K562 (cell line): ENCODE data around the gene ZCCHC24. TPM values are rescaled to one million over a fixed set of nuclear protein-coding genes. Genes with fewer than 3 reads are reported as not detected.

Experiments
- ATAC-seq: fragments of 200-7000 bp; cut with Tn5 transposase; 3 replicates; pipeline ENCODE4 v1.9.1; 2020; ENCODE audit warnings: moderate library complexity
- BruUV-seq: library from RNA; stranded (reverse); fragments of 400-500 nt; replicated peaks from 2 replicates; lab custom pipeline; 2021; lab: Mats Ljungman, UMichigan
- CTCF ChIA-PET: fragments of 300-600 bp; formaldehyde crosslinking; extraction: SDS; loops from one replicate; lab custom pipeline; 2021; ENCODE audit warnings: low intra/inter-chr PET ratio; lab: Yijun Ruan, JAX
- POLR2A ChIA-PET: fragments of 300-600, 350-650 bp; sonication (Branson Sonifier 250); formaldehyde crosslinking; extraction: SDS; loops from one replicate; lab custom pipeline; 2021; ENCODE audit warnings: antibody characterized with exemption, inconsistent platforms; lab: Yijun Ruan, JAX
- DNase-seq, 4 experiments: peaks; one replicate each; pipeline versions ENCODE4 v3.0.0 to v3.0.0-alpha.2; 2011 to 2018; ENCODE audit warnings: low spot score in 3 of 4, mixed read lengths in 3 of 4; ENCODE audit errors: extremely low read depth in 1 of 4
- FAIRE-seq: peaks from 2 replicates; lab custom pipeline; 2011; peaks lifted over from hg19 to GRCh38; lab: Jason Lieb, UNC
- H2AFZ ChIP-seq: 2 replicates; pipeline ENCODE4 v1.6.0; 2011; ENCODE audit warnings: low read depth, low read length, control low read depth, inconsistent platforms
- H3K27ac ChIP-seq: fragments of 200-600 bp; 3 replicates; pipeline ENCODE4 v1.8.0; 2011; ENCODE audit warnings: low read depth, mild to moderate bottlenecking, control low read depth, inconsistent platforms, low read length, moderate library complexity, mixed read lengths; ENCODE audit errors: extremely low read depth
- H3K27me3 ChIP-seq, 2 experiments: fragments of 300-600 bp in 1 of 2; 2 replicates in 1 of 2; 3 replicates in 1 of 2; pipeline versions ENCODE4 v1.6.0 to v1.8.0; 2011; ENCODE audit warnings: inconsistent platforms in 2 of 2, low read length in 2 of 2, mild to moderate bottlenecking in 1 of 2, mixed read lengths in 1 of 2, moderate library complexity in 1 of 2; ENCODE audit not compliant: control insufficient read depth in 2 of 2, insufficient read depth in 2 of 2
- H3K36me3 ChIP-seq: fragments of 300-600 bp; 3 replicates; pipeline ENCODE4 v1.8.0; 2011; ENCODE audit warnings: mild to moderate bottlenecking, low read length, inconsistent platforms; ENCODE audit not compliant: control insufficient read depth, insufficient read depth
- H3K4me1 ChIP-seq, 2 experiments: fragments of 200-600 bp in 1 of 2; replicated peaks in 1 of 2; 2 replicates in 1 of 2; 3 replicates in 1 of 2; pipeline versions ENCODE4 v1.5.1 to v1.8.0; 2011; ENCODE audit warnings: inconsistent platforms in 2 of 2, low read length in 2 of 2, mild to moderate bottlenecking in 1 of 2, mixed read lengths in 1 of 2, moderate library complexity in 1 of 2; ENCODE audit not compliant: control insufficient read depth in 2 of 2, insufficient read depth in 2 of 2
- H3K4me2 ChIP-seq: 2 replicates; pipeline ENCODE4 v1.6.1; 2011; ENCODE audit warnings: low read length, control low read depth, inconsistent platforms, mixed read lengths; ENCODE audit not compliant: insufficient read depth
- H3K4me3 ChIP-seq: fragments of 200-600 bp; sonication (generic), shearing (Covaris generic); 2 replicates; pipeline ENCODE4 v1.5.1; 2016; ENCODE audit warnings: control low read depth, inconsistent platforms
- H3K79me2 ChIP-seq: fragments of 200-600 bp; 3 replicates; pipeline ENCODE4 v1.8.0; 2011; ENCODE audit warnings: low read length, inconsistent platforms; ENCODE audit not compliant: control insufficient read depth, insufficient read depth
- H3K9ac ChIP-seq, 2 experiments: 2 replicates each; pipeline versions ENCODE4 v1.6.0 to v1.6.1; 2011; ENCODE audit warnings: low read depth in 2 of 2, low read length in 2 of 2, control low read depth in 1 of 2, inconsistent platforms in 1 of 2, mild to moderate bottlenecking in 1 of 2, mixed read lengths in 1 of 2; ENCODE audit not compliant: insufficient read depth in 1 of 2
- H3K9me1 ChIP-seq: one replicate; pipeline ENCODE4 v1.6.0; 2011; ENCODE audit warnings: inconsistent platforms, mild to moderate bottlenecking, low read length, moderate library complexity; ENCODE audit not compliant: control insufficient read depth, insufficient read depth
- H3K9me3 ChIP-seq: replicated peaks from 2 replicates; pipeline ENCODE4 v1.5.1; 2011; ENCODE audit warnings: low read depth, low read length, inconsistent platforms; ENCODE audit not compliant: control insufficient read depth, insufficient read depth
- H4K20me1 ChIP-seq: replicated peaks from 2 replicates; pipeline ENCODE4 v1.6.1; 2011; ENCODE audit warnings: low read length, inconsistent platforms, mixed read lengths; ENCODE audit not compliant: control insufficient read depth, insufficient read depth
- CHD7 ChIP-seq: fragments of 200-600 bp; sonication (generic); IDR thresholded peaks from one replicate; pipeline ENCODE4 v1.6.1; 2012; ENCODE audit warnings: mild to moderate bottlenecking, low read depth, low read length, inconsistent platforms
- STAT6 ChIP-seq: sonication (generic); formaldehyde crosslinking; IDR thresholded peaks from 2 replicates; pipeline ENCODE4 v1.8.1; 2023; ENCODE audit warnings: mild to moderate bottlenecking, missing genetic modification reagents
- ZHX1 ChIP-seq: fragments of 150-350 bp; conservative IDR thresholded peaks from 2 replicates; pipeline ENCODE4 v1.6.1; 2014; ENCODE audit warnings: low read length
- WGBS: fragments of 100-300 bp; shearing (Covaris generic); methylation state at CpG from one replicate; pipeline ENCODE4 v1.1.6; 2016; ENCODE audit warnings: low coverage, mixed read lengths; ENCODE audit not compliant: insufficient coverage; ENCODE audit errors: missing lambda C conversion rate; 5-methylcytosine and 5-hydroxymethylcytosine counted together
- in situ Hi-C: fragments of 300-500 bp; cut with MboI; formaldehyde crosslinking; loops from 4 replicates; pipeline ENCODE4 v1.15.0; 2018; ENCODE audit warnings: inconsistent platforms, mixed read lengths
- intact Hi-C: fragments of 100-400 bp; cut with micrococcal nuclease; formaldehyde crosslinking; loops from 2 replicates; pipeline ENCODE4 v1.14.2; 2022
- polyA plus RNA-seq, 8 experiments: library from polyadenylated mRNA; depleted of rRNA in 4 of 8; stranded (reverse) in 5 of 8; unstranded in 3 of 8; fragments of >200 nt; fragmentation: Nextera tagmentation in 2 of 8; fragmentation: Illumina TruSeq in 1 of 8; extraction: Ambion mirVana in 2 of 8; extraction: Trizol in 1 of 8; gene quantifications; 2 replicates each; pipeline versions ENCODE4 v1.2.1 to v1.2.3, GENCODE V29; 2011 to 2014; ENCODE audit warnings: inconsistent platforms in 1 of 8, missing spikeins in 1 of 8
- total RNA-seq, 7 experiments: library from RNA; depleted of rRNA in 6 of 7; stranded (reverse); fragments of >200 nt in 6 of 7; fragmentation: Illumina TruSeq in 2 of 7; extraction: Trizol in 2 of 7; gene quantifications; 2 replicates each; pipeline versions ENCODE4 v1.2.1 to v1.2.3, GENCODE V29; 2011 to 2021; ENCODE audit warnings: low replicate concordance in 1 of 7

Gene ZCCHC24
- total and polyA plus RNA-seq, 9 of the 15 experiments (the other 6 are each of a cell fraction or from before 2014, with no cell fraction given), result 0.84 to 11.0 (median 4.6) TPM

- 71% methylated on average over 4 of the region's 4 CpGs for WGBS
- intact Hi-C loops, result loop anchor here (5.0 kb wide), 1 partner anchor 94 kb away; no protein-coding TSS in a partner anchor
- Histone ChIP-seq H3K36me3 (no peaks in the 10 kb centered on the region), H3K9ac (no peak overlapping the region), H3K27ac (no peak overlapping the region), H3K4me2 (no peak overlapping the region), H2AFZ (no peak overlapping the region), H3K9me3 (no peaks in the 10 kb centered on the region), H3K79me2 (no peaks in the 10 kb centered on the region), H4K20me1 (no peaks in the 10 kb centered on the region), H3K27me3 (no peaks in the 10 kb centered on the region), H3K4me1 (peaks cover 39 to 44% of the 10 kb centered on the region in 2 experiments), H3K9me1 (peaks cover 10% of the 10 kb centered on the region), H3K4me3 (no peak overlapping the region)
- no TSS peak for BruUV-seq
- DNase-seq (no peak), FAIRE-seq (no peak), ATAC-seq (no peak)
- CTCF ChIA-PET, result no interaction called here
- in situ Hi-C loops, result loop anchor here (5.0 kb wide), 1 partner anchor 79 kb away; no protein-coding TSS in a partner anchor
- POLR2A ChIA-PET, result interaction anchor here (0.5 to 2.6 kb wide), 4 partner anchors 13 to 99 kb away, joined by 3 to 9 read pairs (median 3); no protein-coding TSS in a partner anchor
- no peak for TF ChIP-seq CHD7
- no peak for TF ChIP-seq STAT6 (CRISPR knock-in tag)
- no peak for TF ChIP-seq ZHX1
Measured at GRCh38 chr10:79393221-79393923, 52.1 kb downstream of the ZCCHC24 start.
